T-cell (primary cell): ENCODE measurements around the gene MCTS1. TPM values are rescaled to one million over a fixed set of nuclear protein-coding genes. Genes with fewer than 3 reads are reported as not detected.
"Not testable (repeated sequence)": the region's sequence is repeated elsewhere in the genome, so short reads cannot be mapped to it uniquely, and the experiment has no call there.

Source experiments
- ATAC-seq, 4 experiments: fragments of 200-7000 bp in 3 of 4; fragments of 150-1000 bp in 1 of 4; cut with Tn5 transposase; replicated peaks in 1 of 4; 1 replicate in 3 of 4; 2 replicates in 1 of 4; pipeline ENCODE4 v1.10.0; 2021; ENCODE audit warnings: moderate library complexity in 3 of 4, mild to moderate bottlenecking in 2 of 4, moderate number of reproducible peaks in 1 of 4
- CTCF ChIA-PET, 2 donors: fragments of 300-600 bp; sonication (Branson Sonifier 250); formaldehyde crosslinking; loops; one replicate each; lab custom pipeline; 2022; ENCODE audit warnings: antibody characterized with exemption in 2 of 2; lab: Charles Lee
- POLR2A ChIA-PET, 2 donors: fragments of 300-600 bp; sonication (Branson Sonifier 250); formaldehyde crosslinking; loops; one replicate each; lab custom pipeline; 2022; ENCODE audit warnings: antibody characterized with exemption in 2 of 2; lab: Charles Lee
- DNase-seq, 35 experiments: peaks; one replicate each; pipeline versions ENCODE4 v3.0.0 to v3.0.0-alpha.2; 2013 to 2023
- H3K27ac ChIP-seq: one replicate; pipeline ENCODE4 v1.5.1; 2013; ENCODE audit warnings: low read length
- H3K27me3 ChIP-seq, 2 experiments: replicated peaks in 1 of 2; 1 replicate in 1 of 2; 2 replicates in 1 of 2; pipeline versions ENCODE4 v1.6.1 to v1.7.0; 2013; ENCODE audit warnings: low read length in 1 of 2, mixed read lengths in 1 of 2; ENCODE audit not compliant: control insufficient read depth in 2 of 2, insufficient read depth in 2 of 2; ENCODE audit errors: extremely low read depth in 1 of 2
- H3K36me3 ChIP-seq, 2 donors: 1 replicate in 1 of 2; 2 replicates in 1 of 2; pipeline versions ENCODE4 v1.6.1 to v1.7.0; 2013; ENCODE audit warnings: low read length in 1 of 2; ENCODE audit not compliant: control insufficient read depth in 2 of 2, insufficient read depth in 1 of 2; ENCODE audit errors: extremely low read depth in 1 of 2
- H3K4me1 ChIP-seq, 2 experiments: 1 replicate in 1 of 2; 2 replicates in 1 of 2; pipeline versions ENCODE4 v1.6.1 to v1.7.0; 2013; ENCODE audit warnings: low read length in 2 of 2, mixed read lengths in 1 of 2; ENCODE audit not compliant: insufficient read depth in 2 of 2, control insufficient read depth in 1 of 2; ENCODE audit errors: extremely low read depth in 1 of 2
- H3K4me3 ChIP-seq, 2 donors: 1 replicate in 1 of 2; 2 replicates in 1 of 2; pipeline versions ENCODE4 v1.5.1 to v1.7.0; 2013; ENCODE audit warnings: mild to moderate bottlenecking in 2 of 2, low read length in 1 of 2, moderate library complexity in 1 of 2; ENCODE audit not compliant: control insufficient read depth in 1 of 2; ENCODE audit errors: extremely low read depth in 1 of 2
- H3K9me3 ChIP-seq: 2 replicates; pipeline ENCODE4 v1.7.0; 2013
- H3K27ac Mint-ChIP-seq, 2 donors: one replicate each; pipeline ENCODE4 v1.8.0; 2020 to 2021; ENCODE audit warnings: mild to moderate bottlenecking in 2 of 2, mixed read lengths in 2 of 2
- H3K27me3 Mint-ChIP-seq, 2 donors: one replicate each; pipeline ENCODE4 v1.8.0; 2021 to 2022; ENCODE audit warnings: mixed read lengths in 2 of 2
- H3K36me3 Mint-ChIP-seq: one replicate; pipeline ENCODE4 v1.8.0; 2021; ENCODE audit warnings: mixed read lengths
- H3K4me1 Mint-ChIP-seq, 3 donors: one replicate each; pipeline ENCODE4 v1.8.0; 2020 to 2022; ENCODE audit warnings: mixed read lengths in 3 of 3, mild to moderate bottlenecking in 1 of 3
- H3K4me3 Mint-ChIP-seq, 3 donors: one replicate each; pipeline ENCODE4 v1.8.0; 2020 to 2022; ENCODE audit warnings: mild to moderate bottlenecking in 3 of 3, mixed read lengths in 3 of 3, moderate library complexity in 3 of 3
- H3K9me3 Mint-ChIP-seq, 3 donors: one replicate each; pipeline ENCODE4 v1.8.0; 2020 to 2022; ENCODE audit warnings: mixed read lengths in 3 of 3
- WGBS: methylation state at CpG from one replicate; pipeline ENCODE4 v1.1.5; 2013; ENCODE audit warnings: missing lambda C conversion rate; ENCODE audit not compliant: insufficient coverage; 5-methylcytosine and 5-hydroxymethylcytosine counted together
- total RNA-seq, 35 experiments: library from RNA in 6 of 35; stranded (reverse) in 6 of 35; fragments of 120-200 nt in 1 of 35; gene quantifications; one replicate each; pipeline versions ENCODE4 v1.2.1 to v1.2.4 and lab custom pipeline; 2013 to 2026

MCTS1 gene
- total RNA-seq, 5 donors from 2014 or later (not counting 1 experiment from before 2014, with no cell fraction given) = 18.9 to 27.2 (median 25.3) TPM

DNA sequence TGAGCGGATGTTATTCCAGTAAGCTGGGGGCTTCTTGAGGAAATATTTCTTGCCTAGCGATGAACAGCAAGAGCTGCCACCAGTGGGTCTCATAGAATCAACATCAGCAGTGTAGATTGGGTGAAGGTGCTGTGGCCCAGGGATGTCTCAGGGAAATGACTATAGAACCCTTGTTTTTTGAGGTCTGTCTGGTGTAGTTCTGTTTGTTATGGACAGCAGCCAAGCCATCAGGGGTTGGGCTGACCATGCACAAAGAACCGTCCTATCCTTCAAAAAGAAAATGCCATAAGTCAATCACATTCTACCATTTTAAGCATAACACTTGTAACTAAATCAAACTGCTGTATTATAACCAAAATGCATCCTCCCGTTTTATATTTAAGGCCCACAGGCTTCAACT, 43.2 kb downstream of the MCTS1 start:
- no peak overlapping the region for H3K4me3 Mint-ChIP-seq

GRCh38 chrX:120652256-120652655, 48.4 kb downstream of the MCTS1 start:
- no CpG with 5 or more reads among the region's 1 CpG for WGBS
- CTCF ChIA-PET, DNase-seq, H3K4me1 ChIP-seq, ATAC-seq, H3K27me3 ChIP-seq, H3K9me3 Mint-ChIP-seq, H3K4me3 Mint-ChIP-seq, H3K4me3 ChIP-seq, H3K36me3 ChIP-seq, POLR2A ChIA-PET, H3K36me3 Mint-ChIP-seq, H3K27me3 Mint-ChIP-seq, H3K27ac ChIP-seq, H3K27ac Mint-ChIP-seq, H3K9me3 ChIP-seq, H3K4me1 Mint-ChIP-seq: not testable (repeated sequence)

More for the DNA sequence above, 43.2 kb downstream of the MCTS1 start:
- CTCF ChIA-PET = no interaction called here
- no peak for DNase-seq
- Histone ChIP-seq H3K27ac (no peak overlapping the region), H3K4me3 (no peak overlapping the region), H3K36me3 (no peaks in the 10 kb centered on the region), H3K27me3 (no peaks in the 10 kb centered on the region), H3K4me1 (no peaks in the 10 kb centered on the region), H3K9me3 (no peaks in the 10 kb centered on the region)
- H3K27ac Mint-ChIP-seq = no peak overlapping the region
- peaks cover 0 to 18% of the 10 kb centered on the region in 2 donors for H3K27me3 Mint-ChIP-seq
- peaks cover 0 to 2% (median 0%) of the 10 kb centered on the region in 3 donors for H3K4me1 Mint-ChIP-seq
- no peaks in the 10 kb centered on the region for H3K36me3 Mint-ChIP-seq
- ATAC-seq = no peak
- 80% methylated on average over 1 of the region's 4 CpGs for WGBS
- no peaks in the 10 kb centered on the region for H3K9me3 Mint-ChIP-seq
- POLR2A ChIA-PET = no interaction called here

DNA sequence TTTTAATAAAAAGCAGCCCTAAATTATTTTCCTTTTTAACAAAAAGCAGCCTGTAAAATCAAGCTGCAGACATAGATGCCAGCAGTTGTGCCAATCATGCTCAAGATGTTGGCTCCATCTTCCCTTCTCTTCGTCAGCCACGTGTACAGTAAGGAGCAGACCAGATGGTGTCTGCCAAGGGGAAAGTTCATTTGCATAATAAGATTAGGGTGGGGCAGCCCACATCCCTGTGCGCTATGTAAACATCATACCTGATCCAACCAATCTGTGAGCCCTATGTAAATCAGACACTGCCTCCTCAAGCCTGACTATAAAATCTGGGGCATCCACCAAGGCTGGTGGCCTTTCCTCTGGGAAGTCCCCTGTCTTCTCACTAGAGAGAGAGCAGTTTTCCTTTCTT, 49.1 kb downstream of the MCTS1 start:
- WGBS = no CpG with 5 or more reads among the region's 3 CpGs
- Mint-ChIP-seq H3K4me3 (no peak overlapping the region), H3K27ac (no peak overlapping the region), H3K4me1 (peaks cover 0 to 2% (median 0%) of the 10 kb centered on the region in 3 donors), H3K27me3 (peaks cover 0 to 9% of the 10 kb centered on the region in 2 donors), H3K36me3 (no peaks in the 10 kb centered on the region), H3K9me3 (peaks cover 0 to 4% (median 0%) of the 10 kb centered on the region in 3 donors)
- ChIA-PET POLR2A (no interaction called here), CTCF (no interaction called here)
- Histone ChIP-seq H3K36me3 (no peaks in the 10 kb centered on the region), H3K9me3 (no peaks in the 10 kb centered on the region), H3K27me3 (no peaks in the 10 kb centered on the region), H3K27ac (no peak overlapping the region), H3K4me1 (no peaks in the 10 kb centered on the region), H3K4me3 (no peak overlapping the region)
- DNase-seq (no peak), ATAC-seq (no peak)

DNA sequence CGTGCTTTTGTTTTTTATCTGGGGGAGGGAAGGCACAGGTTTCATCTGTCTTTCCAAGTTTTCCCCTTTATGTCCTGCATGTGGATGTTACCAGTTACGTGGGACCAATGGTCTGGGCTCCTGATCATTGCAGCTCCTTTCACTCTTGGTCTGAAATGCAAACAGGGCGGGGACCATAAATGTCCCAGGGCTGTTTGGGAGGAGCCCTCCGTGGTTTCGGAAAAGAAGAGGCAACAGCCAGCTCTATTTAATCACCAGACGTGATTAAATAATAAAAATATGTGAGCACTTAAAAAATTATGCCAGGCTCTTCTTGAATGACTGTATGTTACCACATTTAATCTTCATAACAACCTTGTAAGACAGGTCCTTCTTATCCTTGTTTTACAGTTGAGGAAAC, 56.7 kb downstream of the MCTS1 start:
- H3K9me3 ChIP-seq = no peaks in the 10 kb centered on the region
- CTCF ChIA-PET = no interaction called here
- WGBS = 100% methylated on average over 1 of the region's 6 CpGs
- no peak overlapping the region for H3K4me3 ChIP-seq
- no peak overlapping the region for H3K27ac ChIP-seq
- peaks cover 0 to 9% of the 10 kb centered on the region in 2 donors for H3K27me3 Mint-ChIP-seq
- H3K4me1 Mint-ChIP-seq = no peaks in the 10 kb centered on the region
- no peaks in the 10 kb centered on the region for H3K36me3 ChIP-seq
- H3K9me3 Mint-ChIP-seq = peaks cover 0 to 4% (median 0%) of the 10 kb centered on the region in 3 donors
- H3K4me1 ChIP-seq = peaks cover 0 to 2% of the 10 kb centered on the region in 2 experiments
- no peak overlapping the region for H3K27ac Mint-ChIP-seq
- ATAC-seq = no peak
- DNase-seq = no peak
- POLR2A ChIA-PET = interaction anchor here (0.6 kb wide), 2 partner anchors 73 to 120 kb away, joined by 3 to 4 read pairs; no protein-coding TSS in a partner anchor
- H3K36me3 Mint-ChIP-seq = no peaks in the 10 kb centered on the region
- no peaks in the 10 kb centered on the region for H3K27me3 ChIP-seq
- no peak overlapping the region for H3K4me3 Mint-ChIP-seq

Other genes starting within 250 kb of the MCTS1 start
- gene ATP1B4, start 242.0 kb upstream of the MCTS1 start, total RNA-seq = not detected
- 10 to 100 TPM; 21.5 to 32.2 (median 31.5) TPM for gene LAMP2, start 134.8 kb upstream of the MCTS1 start, total RNA-seq
- gene CUL4B, start 43.1 kb upstream of the MCTS1 start, total RNA-seq = 10 to 100 TPM; 39.4 to 44.8 (median 43.1) TPM
- gene C1GALT1C1, start 26.0 kb downstream of the MCTS1 start, total RNA-seq = 10 to 100 TPM in 3 of 5 donors, 1 to 10 TPM in 2; 6.6 to 18.5 (median 14.8) TPM